Central memory CD8-positive, alpha-beta T cell (primary cell): ENCODE results near the gene PLEKHG3.
A peak's percentile ranks its signal among the peaks of the same experiment; 100 is the strongest.

Experiments
- ATAC-seq: fragments of 150-1000 bp; cut with Tn5 transposase; replicated peaks from 2 replicates; pipeline ENCODE4 v1.10.0; 2022; ENCODE audit warnings: mild to moderate bottlenecking, moderate FRiP score, moderate number of reproducible peaks; ENCODE audit not compliant: poor library complexity, severe bottlenecking; ENCODE audit errors: extremely low read depth
- DNase-seq, 2 donors: peaks; one replicate each; pipeline ENCODE4 v3.0.0; 2021; ENCODE audit warnings: low spot score in 2 of 2
- H3K27ac Mint-ChIP-seq: one replicate; pipeline ENCODE4 v1.8.0; 2022; ENCODE audit warnings: low read depth, mild to moderate bottlenecking, moderate library complexity, mixed read lengths
- H3K27me3 Mint-ChIP-seq: one replicate; pipeline ENCODE4 v1.8.0; 2022; ENCODE audit warnings: mixed read lengths
- H3K36me3 Mint-ChIP-seq: one replicate; pipeline ENCODE4 v1.8.0; 2022; ENCODE audit warnings: mild to moderate bottlenecking, moderate library complexity, mixed read lengths; ENCODE audit not compliant: insufficient read depth
- H3K4me1 Mint-ChIP-seq: one replicate; pipeline ENCODE4 v1.8.0; 2022; ENCODE audit warnings: mixed read lengths
- H3K4me3 Mint-ChIP-seq: one replicate; pipeline ENCODE4 v1.8.0; 2022; ENCODE audit warnings: mild to moderate bottlenecking, moderate library complexity, mixed read lengths
- H3K9me3 Mint-ChIP-seq: one replicate; pipeline ENCODE4 v1.8.0; 2022; ENCODE audit warnings: mixed read lengths

The PLEKHG3 gene

GRCh38 chr14:64691376-64691775 is 12.8 kb upstream of the PLEKHG3 start:
- DNase-seq (no peak), ATAC-seq (no peak)
- H3K36me3 Mint-ChIP-seq = no peaks in the 10 kb centered on the region
- no peaks in the 10 kb centered on the region for H3K27me3 Mint-ChIP-seq
- peaks cover 18% of the 10 kb centered on the region for H3K4me1 Mint-ChIP-seq
- no peak overlapping the region for H3K4me3 Mint-ChIP-seq
- no peak overlapping the region for H3K27ac Mint-ChIP-seq
- no peaks in the 10 kb centered on the region for H3K9me3 Mint-ChIP-seq

- peaks cover 28% of the 10 kb centered on the region for H3K4me1 Mint-ChIP-seq
Measured at GRCh38 chr14:64692189-64692985, 11.8 kb upstream of the PLEKHG3 start.

GRCh38 chr14:64692986-64693809 is 11.0 kb upstream of the PLEKHG3 start:
- ATAC-seq (no peak), DNase-seq (no peak)
- no peak overlapping the region for H3K27ac Mint-ChIP-seq
- no peaks in the 10 kb centered on the region for H3K9me3 Mint-ChIP-seq
- H3K36me3 Mint-ChIP-seq = no peaks in the 10 kb centered on the region
- H3K4me3 Mint-ChIP-seq = no peak overlapping the region
- no peaks in the 10 kb centered on the region for H3K27me3 Mint-ChIP-seq
- H3K4me1 Mint-ChIP-seq = peaks cover 32% of the 10 kb centered on the region

More at GRCh38 chr14:64692189-64692985, 11.8 kb upstream of the PLEKHG3 start:
- DNase-seq (no peak), ATAC-seq (no peak)
- no peak overlapping the region for H3K27ac Mint-ChIP-seq
- no peaks in the 10 kb centered on the region for H3K9me3 Mint-ChIP-seq
- no peaks in the 10 kb centered on the region for H3K36me3 Mint-ChIP-seq
- H3K4me3 Mint-ChIP-seq = no peak overlapping the region
- H3K27me3 Mint-ChIP-seq = no peaks in the 10 kb centered on the region

DNA sequence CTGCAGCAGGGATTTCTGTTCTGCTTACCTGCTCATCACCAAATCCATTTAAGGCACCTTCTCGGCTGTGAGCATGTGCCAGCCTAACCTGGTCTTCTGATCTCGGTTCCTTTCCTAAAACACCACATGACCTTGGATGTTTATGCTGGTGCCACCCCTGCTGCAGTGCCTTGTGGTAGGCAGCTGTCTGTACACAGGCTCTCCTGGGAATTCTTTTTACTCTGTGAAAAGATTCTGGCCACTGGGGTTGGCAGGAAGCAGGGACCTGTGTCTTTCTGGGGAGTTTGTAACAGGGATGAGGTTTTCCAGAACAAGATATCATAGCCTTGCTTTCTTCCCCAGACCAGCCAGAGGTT is 10.4 kb upstream of the PLEKHG3 start:
- Mint-ChIP-seq H3K27me3 (no peaks in the 10 kb centered on the region), H3K36me3 (no peaks in the 10 kb centered on the region)

GRCh38 chr14:64695071-64695470 is 9.2 kb upstream of the PLEKHG3 start:
- no peaks in the 10 kb centered on the region for H3K27me3 Mint-ChIP-seq
- H3K36me3 Mint-ChIP-seq = no peaks in the 10 kb centered on the region
- H3K9me3 Mint-ChIP-seq = no peaks in the 10 kb centered on the region

More for the DNA sequence above, 10.4 kb upstream of the PLEKHG3 start:
- Mint-ChIP-seq H3K27ac (no peak overlapping the region), H3K4me1 (peaks cover 31% of the 10 kb centered on the region), H3K9me3 (no peaks in the 10 kb centered on the region), H3K4me3 (no peak overlapping the region)
- ATAC-seq = no peak
- DNase-seq = no peak

GRCh38 chr14:64696355-64696857 is 7.8 kb upstream of the PLEKHG3 start:
- Mint-ChIP-seq H3K27me3 (no peaks in the 10 kb centered on the region), H3K36me3 (no peaks in the 10 kb centered on the region), H3K4me1 (peaks cover 21% of the 10 kb centered on the region), H3K27ac (no peak overlapping the region), H3K4me3 (no peak overlapping the region), H3K9me3 (no peaks in the 10 kb centered on the region)
- DNase-seq (no peak), ATAC-seq (peak; percentile 89)

More at GRCh38 chr14:64695071-64695470, 9.2 kb upstream of the PLEKHG3 start:
- H3K4me3 Mint-ChIP-seq = no peak overlapping the region
- no peak for ATAC-seq
- no peak for DNase-seq
- H3K4me1 Mint-ChIP-seq = peaks cover 21% of the 10 kb centered on the region
- H3K27ac Mint-ChIP-seq = no peak overlapping the region

DNA sequence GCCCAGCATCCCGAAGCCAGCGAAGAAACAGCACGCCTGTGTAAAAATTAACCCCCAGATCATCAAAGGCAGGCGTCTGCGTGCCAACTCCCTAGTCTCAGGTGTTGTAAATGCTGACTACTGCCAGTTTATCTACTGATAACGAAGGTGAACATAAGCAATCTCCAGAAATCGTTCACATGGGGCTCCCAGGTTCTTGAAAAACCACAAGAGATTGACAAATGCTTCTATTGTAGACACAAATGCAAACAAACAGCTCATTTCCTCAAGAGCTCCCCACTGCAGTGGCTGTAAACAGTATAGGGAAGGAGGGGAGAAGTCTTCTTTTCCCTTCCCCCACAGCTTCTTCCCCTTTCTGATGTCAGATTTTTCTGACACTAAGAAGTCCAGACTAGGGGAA is 5.3 kb upstream of the PLEKHG3 start:
- H3K27me3 Mint-ChIP-seq = peaks cover 17% of the 10 kb centered on the region
- no peak overlapping the region for H3K27ac Mint-ChIP-seq
- H3K4me3 Mint-ChIP-seq = no peak overlapping the region
- peaks cover 2% of the 10 kb centered on the region for H3K36me3 Mint-ChIP-seq
- ATAC-seq (no peak), DNase-seq (no peak)
- H3K9me3 Mint-ChIP-seq = no peaks in the 10 kb centered on the region
- H3K4me1 Mint-ChIP-seq = peaks cover 36% of the 10 kb centered on the region

DNA sequence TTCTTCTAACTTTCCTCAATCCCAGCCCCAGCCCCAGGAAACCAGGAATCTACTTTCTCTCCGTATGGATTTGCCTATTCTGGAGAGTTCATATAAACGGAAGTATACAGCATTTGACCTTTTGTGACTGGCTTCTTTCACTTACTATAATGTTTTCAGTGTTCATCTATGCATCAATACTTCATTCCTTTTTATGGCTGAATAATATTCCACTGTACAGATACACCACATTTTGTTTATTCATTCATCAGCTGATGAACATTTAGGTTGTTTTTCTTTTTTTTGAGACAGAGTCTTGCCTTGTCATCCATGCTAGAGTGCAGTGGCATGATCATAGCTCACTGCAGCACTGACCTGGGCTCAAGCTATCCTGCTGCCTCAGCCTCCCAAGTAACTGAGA is 3.9 kb upstream of the PLEKHG3 start:
- Mint-ChIP-seq H3K4me3 (no peak overlapping the region), H3K4me1 (peaks cover 39% of the 10 kb centered on the region), H3K36me3 (peaks cover 2% of the 10 kb centered on the region), H3K27ac (no peak overlapping the region), H3K27me3 (peaks cover 19% of the 10 kb centered on the region), H3K9me3 (no peaks in the 10 kb centered on the region)
- DNase-seq = no peak
- no peak for ATAC-seq

GRCh38 chr14:64700894-64701293 is 3.3 kb upstream of the PLEKHG3 start:
- Mint-ChIP-seq H3K27me3 (peaks cover 25% of the 10 kb centered on the region), H3K27ac (no peak overlapping the region), H3K4me1 (peaks cover 45% of the 10 kb centered on the region)

DNA sequence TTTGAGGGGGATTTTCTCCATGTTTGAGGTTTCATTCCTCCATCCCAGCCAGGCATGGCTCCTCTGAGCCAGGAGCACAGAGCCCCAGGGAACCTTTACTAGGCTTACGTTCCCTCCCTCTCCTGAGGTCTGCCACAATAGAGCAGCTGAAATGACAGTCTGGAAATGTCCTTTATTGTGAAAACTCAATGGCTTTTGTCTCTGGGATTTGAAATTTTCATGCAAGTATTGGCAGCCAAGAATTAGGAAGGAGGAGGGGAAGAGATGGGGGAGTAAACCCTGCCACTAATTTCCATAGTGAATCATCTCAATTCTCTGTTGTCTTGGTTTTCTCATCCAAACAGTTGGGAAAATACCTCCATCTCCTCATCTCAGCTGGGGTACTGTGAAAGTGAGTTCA is 2.6 kb upstream of the PLEKHG3 start:
- Mint-ChIP-seq H3K27ac (no peak overlapping the region), H3K4me1 (peaks cover 45% of the 10 kb centered on the region), H3K27me3 (peaks cover 28% of the 10 kb centered on the region), H3K9me3 (no peaks in the 10 kb centered on the region), H3K36me3 (peaks cover 2% of the 10 kb centered on the region), H3K4me3 (no peak overlapping the region)
- DNase-seq (no peak), ATAC-seq (no peak)

More at GRCh38 chr14:64700894-64701293, 3.3 kb upstream of the PLEKHG3 start:
- no peaks in the 10 kb centered on the region for H3K9me3 Mint-ChIP-seq
- ATAC-seq (no peak), DNase-seq (no peak)
- peaks cover 2% of the 10 kb centered on the region for H3K36me3 Mint-ChIP-seq
- no peak overlapping the region for H3K4me3 Mint-ChIP-seq

DNA sequence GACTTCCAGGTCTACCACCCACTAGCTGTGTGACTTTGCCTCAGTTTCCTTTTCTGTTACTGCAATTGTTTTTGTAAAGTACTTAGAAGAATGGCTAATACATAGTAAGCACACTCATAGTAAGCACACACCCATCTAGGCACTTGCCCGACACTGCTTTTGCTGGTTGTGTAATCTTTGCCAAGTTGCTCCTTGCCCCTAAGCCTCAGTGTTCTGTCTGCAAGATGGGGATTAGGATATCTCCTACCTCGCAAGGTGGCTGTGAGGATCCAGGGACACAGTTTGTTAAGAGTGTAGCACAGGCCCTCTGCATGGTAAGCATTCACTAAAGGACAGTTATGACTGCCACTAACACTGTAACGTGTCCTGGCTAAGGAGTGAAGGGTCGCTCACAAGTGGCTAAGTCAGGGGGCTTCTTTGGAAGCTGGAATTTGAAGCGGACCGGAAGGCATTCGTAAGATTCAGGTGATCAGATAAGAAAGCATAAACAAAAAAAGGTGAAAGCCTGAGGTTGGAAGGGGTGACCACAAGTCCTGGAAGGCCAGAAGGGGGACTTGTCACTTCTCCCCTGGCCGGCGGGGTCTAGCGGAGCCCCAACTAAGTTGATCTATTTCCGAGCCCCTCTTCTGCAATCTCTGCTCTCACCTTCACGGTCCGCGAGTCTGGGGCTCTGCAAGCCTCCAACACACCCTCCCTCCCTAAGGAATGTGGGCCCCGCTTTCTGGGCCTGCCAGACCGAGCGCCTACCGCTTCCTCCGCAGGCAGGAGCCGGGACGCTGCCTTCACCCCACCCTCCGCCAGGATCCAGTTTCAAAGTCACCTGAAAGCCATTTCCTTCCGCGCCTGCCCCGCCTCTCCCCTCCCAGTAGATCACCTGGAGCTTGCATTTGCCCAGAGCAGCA is 1.5 kb upstream of the PLEKHG3 start:
- H3K9me3 Mint-ChIP-seq = no peaks in the 10 kb centered on the region
- peak overlapping the region; percentile 80 for H3K4me3 Mint-ChIP-seq
- no peak for DNase-seq
- peaks cover 28% of the 10 kb centered on the region for H3K27me3 Mint-ChIP-seq
- H3K27ac Mint-ChIP-seq = no peak overlapping the region
- H3K36me3 Mint-ChIP-seq = peaks cover 2% of the 10 kb centered on the region
- peaks cover 44% of the 10 kb centered on the region for H3K4me1 Mint-ChIP-seq
- ATAC-seq = peak; percentile 15
